Measurements from ENCODE around the gene ADD3.

Gene ADD3

DNA sequence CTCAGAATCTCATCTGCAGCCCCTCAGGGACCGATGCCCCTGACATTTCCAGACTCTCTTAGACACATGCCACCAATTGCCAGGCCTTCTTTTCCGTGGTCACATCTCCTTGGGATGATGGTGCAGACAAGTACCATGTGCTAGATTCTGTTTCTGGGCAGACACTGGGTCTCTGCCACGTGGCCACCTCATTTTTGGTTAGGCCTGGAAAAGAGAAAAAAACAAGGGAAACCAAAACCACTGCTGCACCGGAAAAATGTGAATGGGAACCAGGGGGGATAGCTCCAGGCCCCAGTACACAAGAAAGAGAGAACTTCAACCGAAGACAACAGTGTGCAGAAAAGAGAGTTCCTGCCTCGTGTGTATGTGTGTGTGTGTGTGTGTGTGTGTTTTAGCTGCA, 176.6 kb downstream of the ADD3 start:
- DNase-seq: peak; percentile 19
- in situ Hi-C loops (cut with MboI; ENCODE audit: low pct_unique_long_range_greater_than_20kb, low sequenced_read_pairs): no loop called here
